WTC11 (cell line): Measurements from ENCODE around the gene BMPR1B. TPM values are rescaled to one million over a fixed set of nuclear protein-coding genes. Genes with fewer than 3 reads are reported as not detected.

Source experiments
- ATAC-seq: fragments of 200-7000 bp; cut with Tn5 transposase; 2 replicates; pipeline ENCODE4 v1.10.0; 2021; ENCODE audit warnings: mild to moderate bottlenecking, moderate library complexity
- CTCF ChIA-PET: fragments of 300-600 bp; sonication (Branson Sonifier 250); formaldehyde crosslinking; loops from one replicate; lab custom pipeline; 2021; ENCODE audit warnings: antibody characterized with exemption; lab: Charles Lee
- POLR2A ChIA-PET: fragments of 350-600 bp; sonication (Branson Sonifier 250); formaldehyde crosslinking; loops from one replicate; lab custom pipeline; 2021; ENCODE audit warnings: antibody characterized with exemption; lab: Charles Lee
- DNase-seq: peaks from one replicate; pipeline ENCODE4 v3.0.0; 2021; ENCODE audit warnings: low spot score
- H3K27ac Mint-ChIP-seq: 2 replicates; pipeline ENCODE4 v1.8.0; 2021; ENCODE audit warnings: mixed read lengths
- H3K27me3 Mint-ChIP-seq: 2 replicates; pipeline ENCODE4 v1.8.0; 2021; ENCODE audit warnings: low read depth, mild to moderate bottlenecking, moderate library complexity, mixed read lengths
- H3K36me3 Mint-ChIP-seq: 2 replicates; pipeline ENCODE4 v1.8.0; 2021; ENCODE audit warnings: mixed read lengths
- H3K4me1 Mint-ChIP-seq: 2 replicates; pipeline ENCODE4 v1.8.0; 2022; ENCODE audit warnings: mixed read lengths
- H3K4me3 Mint-ChIP-seq: 2 replicates; pipeline ENCODE4 v1.8.0; 2021; ENCODE audit warnings: mild to moderate bottlenecking, moderate library complexity, mixed read lengths
- H3K9me3 Mint-ChIP-seq: 2 replicates; pipeline ENCODE4 v1.8.0; 2021; ENCODE audit warnings: mixed read lengths
- ATF3 ChIP-seq: sonication (generic); formaldehyde crosslinking; conservative IDR thresholded peaks from 2 replicates; pipeline ENCODE4 v1.8.1; 2022; ENCODE audit warnings: mild to moderate bottlenecking, missing genetic modification reagents
- E2F1 ChIP-seq: sonication (generic); formaldehyde crosslinking; IDR thresholded peaks from 2 replicates; pipeline ENCODE4 v1.8.0; 2022; ENCODE audit warnings: mild to moderate bottlenecking, missing genetic modification reagents
- ESRRA ChIP-seq: sonication (generic); formaldehyde crosslinking; IDR thresholded peaks from 2 replicates; pipeline ENCODE4 v1.8.1; 2022; ENCODE audit warnings: mild to moderate bottlenecking, missing genetic modification reagents, borderline replicate concordance
- FOXJ3 ChIP-seq: sonication (generic); formaldehyde crosslinking; IDR thresholded peaks from 2 replicates; pipeline ENCODE4 v1.9.0; 2021; ENCODE audit warnings: missing genetic modification reagents, mild to moderate bottlenecking, borderline replicate concordance
- HMGA2 ChIP-seq: fragments of 250-450 bp; sonication (Bioruptor Pico); IDR thresholded peaks from 2 replicates; pipeline ENCODE4 v1.4.0; 2021; ENCODE audit warnings: mild to moderate bottlenecking, moderate library complexity
- NFE2L1 ChIP-seq: sonication (generic); formaldehyde crosslinking; IDR thresholded peaks from 2 replicates; pipeline ENCODE4 v1.8.1; 2023; ENCODE audit warnings: missing genetic modification reagents
- NR1H2 ChIP-seq: sonication (generic); formaldehyde crosslinking; IDR thresholded peaks from 2 replicates; pipeline ENCODE4 v1.9.0; 2021; ENCODE audit warnings: mild to moderate bottlenecking, moderate library complexity, missing genetic modification reagents
- SMAD3 ChIP-seq: sonication (generic); formaldehyde crosslinking; IDR thresholded peaks from 2 replicates; pipeline ENCODE4 v1.8.0; 2022; ENCODE audit warnings: missing genetic modification reagents, mild to moderate bottlenecking, borderline replicate concordance
- TEAD1 ChIP-seq: sonication (generic); formaldehyde crosslinking; IDR thresholded peaks from 2 replicates; pipeline ENCODE4 v1.8.0; 2022; ENCODE audit warnings: mild to moderate bottlenecking, missing genetic modification reagents
- USF1 ChIP-seq: sonication (generic); formaldehyde crosslinking; IDR thresholded peaks from 2 replicates; pipeline ENCODE4 v1.8.0; 2022; ENCODE audit warnings: mild to moderate bottlenecking, missing genetic modification reagents
- USF2 ChIP-seq: sonication (generic); formaldehyde crosslinking; IDR thresholded peaks from 2 replicates; pipeline ENCODE4 v1.8.1; 2023; ENCODE audit warnings: mild to moderate bottlenecking, missing genetic modification reagents, moderate library complexity
- ZBTB21 ChIP-seq: sonication (generic); formaldehyde crosslinking; IDR thresholded peaks from 2 replicates; pipeline ENCODE4 v1.8.1; 2023; ENCODE audit warnings: mild to moderate bottlenecking, missing genetic modification reagents, borderline replicate concordance
- ZNF281 ChIP-seq: sonication (generic); formaldehyde crosslinking; IDR thresholded peaks from 2 replicates; pipeline ENCODE4 v1.8.0; 2023; ENCODE audit warnings: mild to moderate bottlenecking, missing genetic modification reagents
- total RNA-seq: library from RNA; stranded (reverse); gene quantifications from 3 replicates; pipeline ENCODE4 v1.2.3, GENCODE V29; 2021
- TF ChIP-seq, protein P1 (sequence below): sonication (generic); formaldehyde crosslinking; IDR thresholded peaks from 2 replicates; pipeline ENCODE4 v1.8.1; 2023; ENCODE audit warnings: mild to moderate bottlenecking, missing genetic modification reagents
- TF ChIP-seq, protein P2 (sequence below): sonication (generic); formaldehyde crosslinking; IDR thresholded peaks from 2 replicates; pipeline ENCODE4 v1.8.1; 2022; ENCODE audit warnings: low read depth, missing genetic modification reagents, borderline replicate concordance

Gene BMPR1B
- total RNA-seq, 1 experiment from 2014 or later, result 0.77 TPM

GRCh38 chr4:95073646-95074045 lies 315.9 kb downstream of the BMPR1B start:
- H3K36me3 Mint-ChIP-seq, result no peaks in the 10 kb centered on the region
- DNase-seq (no peak), ATAC-seq (no peak)
- H3K4me3 Mint-ChIP-seq, result no peak overlapping the region
- TF ChIP-seq HMGA2 (no peak), ATF3 (CRISPR knock-in tag) (no peak), SMAD3 (CRISPR knock-in tag) (no peak)
- POLR2A ChIA-PET, result no interaction called here
- CTCF ChIA-PET, result no interaction called here
- no peaks in the 10 kb centered on the region for H3K27me3 Mint-ChIP-seq
- H3K9me3 Mint-ChIP-seq, result peaks cover 3% of the 10 kb centered on the region; the same call in 1 of the 2 replicates
- H3K27ac Mint-ChIP-seq, result no peak overlapping the region
- peaks cover 9% of the 10 kb centered on the region; the same call in 1 of the 2 replicates for H3K4me1 Mint-ChIP-seq

DNA sequence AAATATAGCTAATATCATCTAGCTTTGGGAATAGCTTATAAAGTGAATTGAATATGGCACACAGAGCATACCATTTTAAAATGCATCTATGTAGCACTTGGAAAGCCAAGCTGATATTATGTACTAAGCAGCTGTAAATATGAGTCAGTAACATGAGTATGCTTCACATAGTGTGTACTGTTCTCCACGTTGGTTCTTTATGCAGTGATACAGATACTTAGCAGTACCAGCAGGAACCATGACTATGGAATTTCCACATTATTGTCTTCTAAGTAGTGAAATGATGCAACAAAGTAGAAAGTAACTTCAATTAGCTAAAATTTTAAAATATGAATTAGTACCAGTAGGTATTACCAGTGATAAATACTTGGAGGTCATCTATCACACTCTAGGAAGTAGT lies 320.1 kb downstream of the BMPR1B start:
- ChIA-PET POLR2A (interaction anchor here (0.5 kb wide), 1 partner anchor 320 kb away, joined by 4 read pairs; no protein-coding TSS in a partner anchor), CTCF (no interaction called here)
- ATAC-seq (no peak), DNase-seq (no peak)
- H3K27me3 Mint-ChIP-seq, result no peaks in the 10 kb centered on the region
- TF ChIP-seq TEAD1 (CRISPR knock-in tag) (no peak), ZNF281 (CRISPR knock-in tag) (no peak), NFE2L1 (no peak), USF1 (no peak), NR1H2 (CRISPR knock-in tag) (no peak), ZBTB21 (no peak), FOXJ3 (CRISPR knock-in tag) (no peak)
- TF ChIP-seq, protein P1, sequence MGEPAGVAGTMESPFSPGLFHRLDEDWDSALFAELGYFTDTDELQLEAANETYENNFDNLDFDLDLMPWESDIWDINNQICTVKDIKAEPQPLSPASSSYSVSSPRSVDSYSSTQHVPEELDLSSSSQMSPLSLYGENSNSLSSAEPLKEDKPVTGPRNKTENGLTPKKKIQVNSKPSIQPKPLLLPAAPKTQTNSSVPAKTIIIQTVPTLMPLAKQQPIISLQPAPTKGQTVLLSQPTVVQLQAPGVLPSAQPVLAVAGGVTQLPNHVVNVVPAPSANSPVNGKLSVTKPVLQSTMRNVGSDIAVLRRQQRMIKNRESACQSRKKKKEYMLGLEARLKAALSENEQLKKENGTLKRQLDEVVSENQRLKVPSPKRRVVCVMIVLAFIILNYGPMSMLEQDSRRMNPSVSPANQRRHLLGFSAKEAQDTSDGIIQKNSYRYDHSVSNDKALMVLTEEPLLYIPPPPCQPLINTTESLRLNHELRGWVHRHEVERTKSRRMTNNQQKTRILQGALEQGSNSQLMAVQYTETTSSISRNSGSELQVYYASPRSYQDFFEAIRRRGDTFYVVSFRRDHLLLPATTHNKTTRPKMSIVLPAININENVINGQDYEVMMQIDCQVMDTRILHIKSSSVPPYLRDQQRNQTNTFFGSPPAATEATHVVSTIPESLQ (CRISPR knock-in tag), result no peak
- TF ChIP-seq, protein P2, sequence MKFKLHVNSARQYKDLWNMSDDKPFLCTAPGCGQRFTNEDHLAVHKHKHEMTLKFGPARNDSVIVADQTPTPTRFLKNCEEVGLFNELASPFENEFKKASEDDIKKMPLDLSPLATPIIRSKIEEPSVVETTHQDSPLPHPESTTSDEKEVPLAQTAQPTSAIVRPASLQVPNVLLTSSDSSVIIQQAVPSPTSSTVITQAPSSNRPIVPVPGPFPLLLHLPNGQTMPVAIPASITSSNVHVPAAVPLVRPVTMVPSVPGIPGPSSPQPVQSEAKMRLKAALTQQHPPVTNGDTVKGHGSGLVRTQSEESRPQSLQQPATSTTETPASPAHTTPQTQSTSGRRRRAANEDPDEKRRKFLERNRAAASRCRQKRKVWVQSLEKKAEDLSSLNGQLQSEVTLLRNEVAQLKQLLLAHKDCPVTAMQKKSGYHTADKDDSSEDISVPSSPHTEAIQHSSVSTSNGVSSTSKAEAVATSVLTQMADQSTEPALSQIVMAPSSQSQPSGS (CRISPR knock-in tag), result no peak
- H3K9me3 Mint-ChIP-seq, result no peaks in the 10 kb centered on the region
- H3K4me1 Mint-ChIP-seq, result peaks cover 9% of the 10 kb centered on the region; the same call in 1 of the 2 replicates
- no peak overlapping the region for H3K4me3 Mint-ChIP-seq
- no peak overlapping the region for H3K27ac Mint-ChIP-seq
- no peaks in the 10 kb centered on the region for H3K36me3 Mint-ChIP-seq

- no peak for TF ChIP-seq USF2
- TF ChIP-seq ESRRA (CRISPR knock-in tag), result no peak
- no peak for TF ChIP-seq E2F1 (CRISPR knock-in tag)
- no peaks in the 10 kb centered on the region for H3K9me3 Mint-ChIP-seq
These were observed 323.2 kb downstream of the BMPR1B start for GRCh38 chr4:95080969-95081368.

More at GRCh38 chr4:95080969-95081368, 323.2 kb downstream of the BMPR1B start:
- Mint-ChIP-seq H3K36me3 (no peaks in the 10 kb centered on the region), H3K4me1 (0 out of 2 replicates have a peak, but pooled peaks cover 3% of the 10 kb centered on the region), H3K27ac (no peak overlapping the region), H3K27me3 (no peaks in the 10 kb centered on the region), H3K4me3 (no peak overlapping the region)
- POLR2A ChIA-PET, result no interaction called here
- ATAC-seq, result no peak
- CTCF ChIA-PET, result no interaction called here
- DNase-seq, result no peak
